ENCODE measurements around the gene C19orf67.

DNA sequence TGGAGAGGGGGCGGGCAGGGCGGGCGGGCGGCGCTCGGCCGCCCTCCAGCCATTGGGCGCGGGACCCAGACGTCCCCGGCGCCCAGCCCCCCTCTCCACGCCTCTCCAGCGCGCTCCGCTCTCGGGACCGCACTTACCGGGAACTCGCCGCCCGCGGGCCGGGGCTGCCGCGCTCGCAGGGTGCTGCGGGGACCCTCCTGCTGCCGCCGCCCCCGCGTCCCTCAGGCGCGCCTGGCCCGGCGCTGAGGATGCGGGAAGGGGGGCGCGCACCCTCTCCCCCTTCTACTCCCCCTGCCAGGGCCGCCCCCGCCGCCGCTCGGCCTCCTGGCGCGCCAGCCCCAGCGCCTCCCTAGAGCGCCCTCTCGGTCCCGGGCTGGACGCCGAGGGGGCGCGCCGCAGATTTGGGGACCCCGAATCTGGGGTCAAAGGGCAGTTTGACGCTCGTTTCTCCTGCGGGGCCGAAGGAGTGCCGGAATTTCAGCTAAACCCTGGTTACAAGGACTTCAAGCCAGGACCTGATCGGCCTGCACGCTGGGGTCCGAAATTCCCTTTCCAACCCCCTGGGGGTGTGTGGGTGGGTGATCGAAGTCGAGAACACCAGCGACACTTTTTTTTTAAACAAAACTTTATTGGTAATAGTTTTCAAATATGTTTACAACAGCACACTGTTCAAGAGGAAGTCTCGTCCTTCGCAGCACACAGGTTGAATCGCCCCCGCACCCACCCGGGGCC is 5.7 kb upstream of the C19orf67 start:
- TF ChIP-seq, protein P1, sequence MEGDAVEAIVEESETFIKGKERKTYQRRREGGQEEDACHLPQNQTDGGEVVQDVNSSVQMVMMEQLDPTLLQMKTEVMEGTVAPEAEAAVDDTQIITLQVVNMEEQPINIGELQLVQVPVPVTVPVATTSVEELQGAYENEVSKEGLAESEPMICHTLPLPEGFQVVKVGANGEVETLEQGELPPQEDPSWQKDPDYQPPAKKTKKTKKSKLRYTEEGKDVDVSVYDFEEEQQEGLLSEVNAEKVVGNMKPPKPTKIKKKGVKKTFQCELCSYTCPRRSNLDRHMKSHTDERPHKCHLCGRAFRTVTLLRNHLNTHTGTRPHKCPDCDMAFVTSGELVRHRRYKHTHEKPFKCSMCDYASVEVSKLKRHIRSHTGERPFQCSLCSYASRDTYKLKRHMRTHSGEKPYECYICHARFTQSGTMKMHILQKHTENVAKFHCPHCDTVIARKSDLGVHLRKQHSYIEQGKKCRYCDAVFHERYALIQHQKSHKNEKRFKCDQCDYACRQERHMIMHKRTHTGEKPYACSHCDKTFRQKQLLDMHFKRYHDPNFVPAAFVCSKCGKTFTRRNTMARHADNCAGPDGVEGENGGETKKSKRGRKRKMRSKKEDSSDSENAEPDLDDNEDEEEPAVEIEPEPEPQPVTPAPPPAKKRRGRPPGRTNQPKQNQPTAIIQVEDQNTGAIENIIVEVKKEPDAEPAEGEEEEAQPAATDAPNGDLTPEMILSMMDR (IDR thresholded peaks at IDR 0.05): peak in 2 of 6 experiments; percentile 23 to 27
- peak; percentile 68 to 74 for TF ChIP-seq POLR2A (IDR thresholded peaks at IDR 0.05)
